Measurements from ENCODE around the gene KCTD19.

KCTD19 gene

GRCh38 chr16:67317853-67318252, 8.7 kb downstream of the KCTD19 start:
- H3K27ac ChIP-seq = no peak overlapping the region
- TF ChIP-seq CTCF (conservative IDR thresholded peaks at IDR 0.05) (no peak), ZFX (IDR thresholded peaks at IDR 0.05) (no peak)

- H3K27ac ChIP-seq = no peak overlapping the region
- TF ChIP-seq ZFX (IDR thresholded peaks at IDR 0.05) (no peak), CTCF (conservative IDR thresholded peaks at IDR 0.05) (no peak)
Observed at GRCh38 chr16:67312719-67313118, 13.8 kb downstream of the KCTD19 start.

GRCh38 chr16:67311607-67312488, 14.7 kb downstream of the KCTD19 start:
- no peak overlapping the region for H3K27ac ChIP-seq
- no peak for TF ChIP-seq ZFX (IDR thresholded peaks at IDR 0.05)
- TF ChIP-seq CTCF (conservative IDR thresholded peaks at IDR 0.05) = no peak

- no peak for TF ChIP-seq CTCF (conservative IDR thresholded peaks at IDR 0.05)
- TF ChIP-seq ZFX (IDR thresholded peaks at IDR 0.05) = no peak
Observed at GRCh38 chr16:67310561-67310960, 16.0 kb downstream of the KCTD19 start.

GRCh38 chr16:67305216-67306071, 21.1 kb downstream of the KCTD19 start:
- TF ChIP-seq ZFX (IDR thresholded peaks at IDR 0.05) = no peak
- no peak for TF ChIP-seq CTCF (conservative IDR thresholded peaks at IDR 0.05)
- no peak overlapping the region for H3K27ac ChIP-seq

More at GRCh38 chr16:67310561-67310960, 16.0 kb downstream of the KCTD19 start:
- H3K27ac ChIP-seq = no peak overlapping the region

GRCh38 chr16:67304020-67304419, 22.5 kb downstream of the KCTD19 start:
- no peak overlapping the region for H3K27ac ChIP-seq
- TF ChIP-seq CTCF (conservative IDR thresholded peaks at IDR 0.05) (no peak), ZFX (IDR thresholded peaks at IDR 0.05) (no peak)

DNA sequence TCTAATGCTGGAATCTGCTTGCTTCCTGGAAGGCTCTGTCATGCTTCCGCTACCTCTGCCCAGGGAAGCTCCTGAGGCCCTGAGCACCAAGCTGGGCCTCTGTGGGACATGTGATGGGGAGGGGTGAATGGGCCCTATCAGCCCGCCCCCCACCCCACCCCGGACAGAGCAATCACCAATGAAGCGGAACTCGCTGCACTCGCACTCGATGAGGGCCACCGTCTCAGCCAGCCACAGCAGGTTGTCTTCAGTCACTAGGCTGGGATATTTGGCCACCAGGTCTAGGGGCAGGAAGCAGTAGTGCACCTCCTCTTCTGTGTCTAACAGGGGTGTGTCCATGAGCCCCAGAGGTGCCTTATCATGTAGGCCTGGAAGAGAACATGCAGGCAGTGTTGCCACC, 23.6 kb downstream of the KCTD19 start:
- TF ChIP-seq ZFX (IDR thresholded peaks at IDR 0.05) (no peak), CTCF (conservative IDR thresholded peaks at IDR 0.05) (no peak)
- no peak overlapping the region for H3K27ac ChIP-seq
